ENCODE results near the gene SIPA1L3.

SIPA1L3 gene

DNA sequence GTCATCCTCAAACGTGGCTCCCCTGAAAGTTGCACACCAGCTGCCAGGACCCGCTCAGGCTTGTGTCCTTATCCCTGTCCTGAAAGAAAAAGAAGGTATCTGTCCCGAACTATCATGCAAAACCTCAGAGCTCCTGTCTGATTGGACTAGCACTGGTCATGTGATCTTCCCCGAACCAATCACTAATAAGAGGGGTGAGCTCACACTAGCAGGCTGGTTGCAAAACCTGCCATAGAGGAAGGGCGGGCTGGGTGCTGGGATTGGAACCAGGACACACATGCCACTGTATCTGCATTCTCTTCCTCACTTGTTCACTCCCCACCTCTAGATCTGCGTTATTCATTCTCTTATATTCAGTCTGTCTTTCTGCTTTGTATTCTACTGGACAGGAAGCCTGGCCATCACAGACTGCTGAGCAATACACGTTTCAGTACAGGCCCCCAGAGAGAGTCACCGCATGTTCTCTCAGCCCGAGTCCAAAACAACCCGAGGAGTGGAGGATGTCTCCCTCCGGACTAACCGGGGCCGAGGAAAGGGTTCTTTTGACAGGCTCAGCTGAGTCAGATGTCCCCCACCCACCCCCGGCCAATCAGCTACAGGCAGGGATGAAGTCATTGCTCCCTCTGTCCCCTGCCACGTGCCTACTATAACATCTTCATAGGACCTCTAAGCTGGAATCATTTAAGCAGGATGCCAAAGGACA lies 97.7 kb downstream of the SIPA1L3 start (continued):
- TF ChIP-seq, protein P1, sequence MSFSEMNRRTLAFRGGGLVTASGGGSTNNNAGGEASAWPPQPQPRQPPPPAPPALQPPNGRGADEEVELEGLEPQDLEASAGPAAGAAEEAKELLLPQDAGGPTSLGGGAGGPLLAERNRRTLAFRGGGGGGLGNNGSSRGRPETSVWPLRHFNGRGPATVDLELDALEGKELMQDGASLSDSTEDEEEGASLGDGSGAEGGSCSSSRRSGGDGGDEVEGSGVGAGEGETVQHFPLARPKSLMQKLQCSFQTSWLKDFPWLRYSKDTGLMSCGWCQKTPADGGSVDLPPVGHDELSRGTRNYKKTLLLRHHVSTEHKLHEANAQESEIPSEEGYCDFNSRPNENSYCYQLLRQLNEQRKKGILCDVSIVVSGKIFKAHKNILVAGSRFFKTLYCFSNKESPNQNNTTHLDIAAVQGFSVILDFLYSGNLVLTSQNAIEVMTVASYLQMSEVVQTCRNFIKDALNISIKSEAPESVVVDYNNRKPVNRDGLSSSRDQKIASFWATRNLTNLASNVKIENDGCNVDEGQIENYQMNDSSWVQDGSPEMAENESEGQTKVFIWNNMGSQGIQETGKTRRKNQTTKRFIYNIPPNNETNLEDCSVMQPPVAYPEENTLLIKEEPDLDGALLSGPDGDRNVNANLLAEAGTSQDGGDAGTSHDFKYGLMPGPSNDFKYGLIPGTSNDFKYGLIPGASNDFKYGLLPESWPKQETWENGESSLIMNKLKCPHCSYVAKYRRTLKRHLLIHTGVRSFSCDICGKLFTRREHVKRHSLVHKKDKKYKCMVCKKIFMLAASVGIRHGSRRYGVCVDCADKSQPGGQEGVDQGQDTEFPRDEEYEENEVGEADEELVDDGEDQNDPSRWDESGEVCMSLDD (tag by site-specific recombination; IDR thresholded peaks at IDR 0.05) = peak; percentile 84
- TF ChIP-seq SP3 (tag by site-specific recombination; IDR thresholded peaks at IDR 0.05) (peak; percentile 68; the same call in 1 of the 2 replicates), GFI1B (tag by site-specific recombination; IDR thresholded peaks at IDR 0.05) (no peak), ZBTB8A (tag by site-specific recombination; IDR thresholded peaks at IDR 0.05) (no peak), ZNF600 (tag by site-specific recombination; IDR thresholded peaks at IDR 0.05) (peak; percentile 100), ZIC2 (tag by site-specific recombination; IDR thresholded peaks at IDR 0.05) (peak; percentile 40), ZNF843 (tag by site-specific recombination; IDR thresholded peaks at IDR 0.05) (peak; percentile 76), ZSCAN16 (tag by site-specific recombination; IDR thresholded peaks at IDR 0.05) (peak; percentile 20; the same call in 1 of the 2 replicates), SCRT2 (tag by site-specific recombination; IDR thresholded peaks at IDR 0.05) (peak; percentile 86), SETDB1 (IDR thresholded peaks at IDR 0.05; ENCODE audit: insufficient read length, low read length) (no peak), ZBTB1 (tag by site-specific recombination; IDR thresholded peaks at IDR 0.05) (no peak), ZNF626 (tag by site-specific recombination; IDR thresholded peaks at IDR 0.05) (no peak), ZNF133 (tag by site-specific recombination; IDR thresholded peaks at IDR 0.05) (no peak), ZNF324 (tag by site-specific recombination; IDR thresholded peaks at IDR 0.05) (peak; percentile 89), EGR2 (tag by site-specific recombination; IDR thresholded peaks at IDR 0.05; ENCODE audit: low read depth) (no peak), SP2 (tag by site-specific recombination; IDR thresholded peaks at IDR 0.05) (peak; percentile 82), ZNF785 (tag by site-specific recombination; IDR thresholded peaks at IDR 0.05) (no peak), ZNF544 (tag by site-specific recombination; IDR thresholded peaks at IDR 0.05) (no peak), ZNF658 (tag by site-specific recombination; IDR thresholded peaks at IDR 0.05) (no peak), ZNF274 (IDR thresholded peaks at IDR 0.05; ENCODE audit: low read length) (no peak), ZNF274 (tag by site-specific recombination; IDR thresholded peaks at IDR 0.05; ENCODE audit: borderline replicate concordance) (no peak), MEIS1 (CRISPR knock-in tag; IDR thresholded peaks at IDR 0.05; ENCODE audit: borderline replicate concordance) (no peak), ZNF248 (tag by site-specific recombination; IDR thresholded peaks at IDR 0.05) (no peak)
- TF ChIP-seq, protein P2, sequence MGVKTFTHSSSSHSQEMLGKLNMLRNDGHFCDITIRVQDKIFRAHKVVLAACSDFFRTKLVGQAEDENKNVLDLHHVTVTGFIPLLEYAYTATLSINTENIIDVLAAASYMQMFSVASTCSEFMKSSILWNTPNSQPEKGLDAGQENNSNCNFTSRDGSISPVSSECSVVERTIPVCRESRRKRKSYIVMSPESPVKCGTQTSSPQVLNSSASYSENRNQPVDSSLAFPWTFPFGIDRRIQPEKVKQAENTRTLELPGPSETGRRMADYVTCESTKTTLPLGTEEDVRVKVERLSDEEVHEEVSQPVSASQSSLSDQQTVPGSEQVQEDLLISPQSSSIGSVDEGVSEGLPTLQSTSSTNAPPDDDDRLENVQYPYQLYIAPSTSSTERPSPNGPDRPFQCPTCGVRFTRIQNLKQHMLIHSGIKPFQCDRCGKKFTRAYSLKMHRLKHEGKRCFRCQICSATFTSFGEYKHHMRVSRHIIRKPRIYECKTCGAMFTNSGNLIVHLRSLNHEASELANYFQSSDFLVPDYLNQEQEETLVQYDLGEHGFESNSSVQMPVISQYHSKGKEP (tag by site-specific recombination; IDR thresholded peaks at IDR 0.05) = peak; percentile 64
- TF ChIP-seq, protein P3, sequence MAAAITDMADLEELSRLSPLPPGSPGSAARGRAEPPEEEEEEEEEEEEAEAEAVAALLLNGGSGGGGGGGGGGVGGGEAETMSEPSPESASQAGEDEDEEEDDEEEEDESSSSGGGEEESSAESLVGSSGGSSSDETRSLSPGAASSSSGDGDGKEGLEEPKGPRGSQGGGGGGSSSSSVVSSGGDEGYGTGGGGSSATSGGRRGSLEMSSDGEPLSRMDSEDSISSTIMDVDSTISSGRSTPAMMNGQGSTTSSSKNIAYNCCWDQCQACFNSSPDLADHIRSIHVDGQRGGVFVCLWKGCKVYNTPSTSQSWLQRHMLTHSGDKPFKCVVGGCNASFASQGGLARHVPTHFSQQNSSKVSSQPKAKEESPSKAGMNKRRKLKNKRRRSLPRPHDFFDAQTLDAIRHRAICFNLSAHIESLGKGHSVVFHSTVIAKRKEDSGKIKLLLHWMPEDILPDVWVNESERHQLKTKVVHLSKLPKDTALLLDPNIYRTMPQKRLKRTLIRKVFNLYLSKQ (tag by site-specific recombination; IDR thresholded peaks at IDR 0.05; ENCODE audit: borderline replicate concordance) = no peak
- TF ChIP-seq, protein P4, sequence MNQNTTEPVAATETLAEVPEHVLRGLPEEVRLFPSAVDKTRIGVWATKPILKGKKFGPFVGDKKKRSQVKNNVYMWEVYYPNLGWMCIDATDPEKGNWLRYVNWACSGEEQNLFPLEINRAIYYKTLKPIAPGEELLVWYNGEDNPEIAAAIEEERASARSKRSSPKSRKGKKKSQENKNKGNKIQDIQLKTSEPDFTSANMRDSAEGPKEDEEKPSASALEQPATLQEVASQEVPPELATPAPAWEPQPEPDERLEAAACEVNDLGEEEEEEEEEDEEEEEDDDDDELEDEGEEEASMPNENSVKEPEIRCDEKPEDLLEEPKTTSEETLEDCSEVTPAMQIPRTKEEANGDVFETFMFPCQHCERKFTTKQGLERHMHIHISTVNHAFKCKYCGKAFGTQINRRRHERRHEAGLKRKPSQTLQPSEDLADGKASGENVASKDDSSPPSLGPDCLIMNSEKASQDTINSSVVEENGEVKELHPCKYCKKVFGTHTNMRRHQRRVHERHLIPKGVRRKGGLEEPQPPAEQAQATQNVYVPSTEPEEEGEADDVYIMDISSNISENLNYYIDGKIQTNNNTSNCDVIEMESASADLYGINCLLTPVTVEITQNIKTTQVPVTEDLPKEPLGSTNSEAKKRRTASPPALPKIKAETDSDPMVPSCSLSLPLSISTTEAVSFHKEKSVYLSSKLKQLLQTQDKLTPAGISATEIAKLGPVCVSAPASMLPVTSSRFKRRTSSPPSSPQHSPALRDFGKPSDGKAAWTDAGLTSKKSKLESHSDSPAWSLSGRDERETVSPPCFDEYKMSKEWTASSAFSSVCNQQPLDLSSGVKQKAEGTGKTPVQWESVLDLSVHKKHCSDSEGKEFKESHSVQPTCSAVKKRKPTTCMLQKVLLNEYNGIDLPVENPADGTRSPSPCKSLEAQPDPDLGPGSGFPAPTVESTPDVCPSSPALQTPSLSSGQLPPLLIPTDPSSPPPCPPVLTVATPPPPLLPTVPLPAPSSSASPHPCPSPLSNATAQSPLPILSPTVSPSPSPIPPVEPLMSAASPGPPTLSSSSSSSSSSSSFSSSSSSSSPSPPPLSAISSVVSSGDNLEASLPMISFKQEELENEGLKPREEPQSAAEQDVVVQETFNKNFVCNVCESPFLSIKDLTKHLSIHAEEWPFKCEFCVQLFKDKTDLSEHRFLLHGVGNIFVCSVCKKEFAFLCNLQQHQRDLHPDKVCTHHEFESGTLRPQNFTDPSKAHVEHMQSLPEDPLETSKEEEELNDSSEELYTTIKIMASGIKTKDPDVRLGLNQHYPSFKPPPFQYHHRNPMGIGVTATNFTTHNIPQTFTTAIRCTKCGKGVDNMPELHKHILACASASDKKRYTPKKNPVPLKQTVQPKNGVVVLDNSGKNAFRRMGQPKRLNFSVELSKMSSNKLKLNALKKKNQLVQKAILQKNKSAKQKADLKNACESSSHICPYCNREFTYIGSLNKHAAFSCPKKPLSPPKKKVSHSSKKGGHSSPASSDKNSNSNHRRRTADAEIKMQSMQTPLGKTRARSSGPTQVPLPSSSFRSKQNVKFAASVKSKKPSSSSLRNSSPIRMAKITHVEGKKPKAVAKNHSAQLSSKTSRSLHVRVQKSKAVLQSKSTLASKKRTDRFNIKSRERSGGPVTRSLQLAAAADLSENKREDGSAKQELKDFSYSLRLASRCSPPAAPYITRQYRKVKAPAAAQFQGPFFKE (tag by site-specific recombination; IDR thresholded peaks at IDR 0.05; ENCODE audit: borderline replicate concordance) = no peak
- TF ChIP-seq, protein P5, sequence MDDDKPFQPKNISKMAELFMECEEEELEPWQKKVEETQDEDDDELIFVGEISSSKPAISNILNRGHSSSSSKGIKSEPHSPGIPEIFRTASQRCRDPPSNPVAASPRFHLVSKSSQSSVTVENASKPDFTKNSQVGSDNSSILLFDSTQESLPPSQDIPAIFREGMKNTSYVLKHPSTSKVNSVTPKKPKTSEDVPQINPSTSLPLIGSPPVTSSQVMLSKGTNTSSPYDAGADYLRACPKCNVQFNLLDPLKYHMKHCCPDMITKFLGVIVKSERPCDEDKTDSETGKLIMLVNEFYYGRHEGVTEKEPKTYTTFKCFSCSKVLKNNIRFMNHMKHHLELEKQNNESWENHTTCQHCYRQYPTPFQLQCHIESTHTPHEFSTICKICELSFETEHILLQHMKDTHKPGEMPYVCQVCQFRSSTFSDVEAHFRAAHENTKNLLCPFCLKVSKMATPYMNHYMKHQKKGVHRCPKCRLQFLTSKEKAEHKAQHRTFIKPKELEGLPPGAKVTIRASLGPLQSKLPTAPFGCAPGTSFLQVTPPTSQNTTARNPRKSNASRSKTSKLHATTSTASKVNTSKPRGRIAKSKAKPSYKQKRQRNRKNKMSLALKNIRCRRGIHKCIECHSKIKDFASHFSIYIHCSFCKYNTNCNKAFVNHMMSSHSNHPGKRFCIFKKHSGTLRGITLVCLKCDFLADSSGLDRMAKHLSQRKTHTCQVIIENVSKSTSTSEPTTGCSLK (tag by site-specific recombination; IDR thresholded peaks at IDR 0.05) = no peak
